ENCODE data around the gene SEL1L3.

SEL1L3 gene

GRCh38 chr4:25845841-25846653 lies 16.7 kb downstream of the SEL1L3 start:
- DNase-seq: no peak

GRCh38 chr4:25844961-25845712 lies 17.7 kb downstream of the SEL1L3 start:
- no peak for DNase-seq

- DNase-seq: no peak
Observed at GRCh38 chr4:25843340-25844097, 19.3 kb downstream of the SEL1L3 start.

- no peak for DNase-seq
Observed at GRCh38 chr4:25842229-25842845, 20.5 kb downstream of the SEL1L3 start.

GRCh38 chr4:25839687-25840086 lies 23.1 kb downstream of the SEL1L3 start:
- no peak for DNase-seq

GRCh38 chr4:25839233-25839632 lies 23.6 kb downstream of the SEL1L3 start:
- no peak for DNase-seq

- DNase-seq: no peak
Observed at GRCh38 chr4:25838526-25838925, 24.3 kb downstream of the SEL1L3 start.

- DNase-seq: no peak
Observed at GRCh38 chr4:25837107-25837506, 25.7 kb downstream of the SEL1L3 start.

- no peak for DNase-seq
Observed at GRCh38 chr4:25835384-25835783, 27.4 kb downstream of the SEL1L3 start.

- no peak for DNase-seq
Observed at GRCh38 chr4:25834411-25835107, 28.2 kb downstream of the SEL1L3 start.

GRCh38 chr4:25830548-25830947 lies 32.2 kb downstream of the SEL1L3 start:
- DNase-seq: no peak

GRCh38 chr4:25827897-25828296 lies 34.9 kb downstream of the SEL1L3 start:
- no peak for DNase-seq

- DNase-seq: no peak
Observed at GRCh38 chr4:25827373-25827772, 35.4 kb downstream of the SEL1L3 start.

GRCh38 chr4:25826074-25826752 lies 36.6 kb downstream of the SEL1L3 start:
- DNase-seq: no peak

- no peak for DNase-seq
Observed at GRCh38 chr4:25823632-25824031, 39.2 kb downstream of the SEL1L3 start.

GRCh38 chr4:25821899-25822298 lies 40.9 kb downstream of the SEL1L3 start:
- DNase-seq: no peak

GRCh38 chr4:25821267-25821666 lies 41.5 kb downstream of the SEL1L3 start:
- DNase-seq: no peak

GRCh38 chr4:25818876-25819275 lies 43.9 kb downstream of the SEL1L3 start:
- DNase-seq: no peak

- DNase-seq: no peak
Observed at GRCh38 chr4:25818371-25818871, 44.4 kb downstream of the SEL1L3 start.

GRCh38 chr4:25817059-25817681 lies 45.6 kb downstream of the SEL1L3 start:
- no peak for DNase-seq

- DNase-seq: no peak
Observed at GRCh38 chr4:25816591-25817058, 46.2 kb downstream of the SEL1L3 start.

Data from NCI-H1048 (cell line).